GM12878 (cell line): ENCODE results near the gene TLX2.

Source experiments
- HDAC6 ChIP-seq: fragments of 200-600 bp; sonication (generic); IDR thresholded peaks from one replicate; pipeline ENCODE4 v1.8.0; 2017; ENCODE audit warnings: antibody characterized with exemption; ENCODE audit not compliant: unreplicated experiment
- JUND ChIP-seq: IDR thresholded peaks from 2 replicates; pipeline ENCODE4 v1.6.1; 2012; ENCODE audit warnings: low read depth, mild to moderate bottlenecking, low read length, improper control_type of control experiment, moderate library complexity
- RAD21 ChIP-seq: IDR thresholded peaks from 2 replicates; pipeline ENCODE4 v1.6.1; 2011; ENCODE audit warnings: mild to moderate bottlenecking, low read depth, low read length, moderate library complexity; ENCODE audit not compliant: insufficient read depth
- RCOR1 ChIP-seq: conservative IDR thresholded peaks from 2 replicates; pipeline ENCODE4 v1.6.1; 2012; ENCODE audit warnings: low read depth, low read length, improper control_type of control experiment
- ZSCAN29 ChIP-seq: fragments of 450-650 bp; IDR thresholded peaks from 2 replicates; pipeline ENCODE4 v1.6.1; 2017; ENCODE audit warnings: mild to moderate bottlenecking, moderate library complexity
- ZZZ3 ChIP-seq: IDR thresholded peaks from 2 replicates; pipeline ENCODE4 v1.6.1; 2011; ENCODE audit warnings: low read depth; ENCODE audit not compliant: control insufficient read depth, insufficient read length
- TF ChIP-seq, protein P1 (sequence below): IDR thresholded peaks from 2 replicates; pipeline ENCODE4 v1.6.1; 2011; ENCODE audit warnings: low read depth, low read length, improper control_type of control experiment, borderline replicate concordance

DNA sequence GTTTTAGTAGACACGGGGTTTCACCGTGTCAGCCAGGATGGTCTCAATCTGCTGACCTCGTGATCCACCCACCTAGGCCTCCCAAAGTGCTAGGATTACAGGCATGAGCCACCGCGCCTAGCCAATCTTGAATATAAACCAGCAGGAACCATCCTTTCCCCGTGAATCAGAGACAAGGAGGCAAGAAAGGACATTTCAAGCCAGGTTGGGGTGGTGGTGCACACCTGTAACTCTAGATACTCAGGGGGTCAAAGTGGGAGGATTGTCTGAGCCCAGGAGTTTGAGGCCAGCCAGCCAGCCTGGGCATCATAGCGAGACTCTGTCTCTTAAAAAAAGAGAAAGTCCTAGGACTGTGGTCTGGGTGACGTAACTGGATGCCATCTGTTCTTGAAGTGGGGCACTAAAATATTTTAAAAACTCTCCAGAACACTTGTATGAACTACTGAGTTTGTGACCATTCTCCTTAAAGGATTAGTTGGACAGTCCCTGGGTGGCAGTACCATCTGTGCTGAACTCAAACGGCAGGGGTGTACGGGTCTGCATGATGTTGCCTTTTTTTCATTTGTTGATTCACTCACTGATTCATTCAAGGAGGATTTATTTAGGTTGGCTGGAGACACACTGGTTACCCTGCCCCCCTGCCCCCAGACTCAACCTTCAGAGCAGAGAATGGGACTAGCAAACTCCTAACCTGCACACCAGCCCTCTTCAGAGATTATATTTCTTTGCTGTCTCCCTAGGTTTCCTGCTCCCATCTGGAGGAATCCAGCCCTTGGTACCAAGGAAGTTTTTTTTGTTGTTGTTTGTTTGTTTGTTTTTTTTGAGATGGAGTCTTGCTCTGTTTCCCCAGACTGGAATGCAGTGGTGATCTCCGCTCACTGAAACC is 2.9 kb upstream of the TLX2 start:
- TF ChIP-seq ZSCAN29 = no peak
- TF ChIP-seq, protein P1, sequence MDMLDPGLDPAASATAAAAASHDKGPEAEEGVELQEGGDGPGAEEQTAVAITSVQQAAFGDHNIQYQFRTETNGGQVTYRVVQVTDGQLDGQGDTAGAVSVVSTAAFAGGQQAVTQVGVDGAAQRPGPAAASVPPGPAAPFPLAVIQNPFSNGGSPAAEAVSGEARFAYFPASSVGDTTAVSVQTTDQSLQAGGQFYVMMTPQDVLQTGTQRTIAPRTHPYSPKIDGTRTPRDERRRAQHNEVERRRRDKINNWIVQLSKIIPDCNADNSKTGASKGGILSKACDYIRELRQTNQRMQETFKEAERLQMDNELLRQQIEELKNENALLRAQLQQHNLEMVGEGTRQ = no peak
- no peak for TF ChIP-seq JUND
- TF ChIP-seq HDAC6 = no peak
- no peak for TF ChIP-seq ZZZ3
- no peak for TF ChIP-seq RCOR1
- TF ChIP-seq RAD21 = no peak
